Stimulated activated CD4-positive, alpha-beta T cell treated with anti-CD3 and anti-CD28 coated beads, TNF-alpha, amount 100 ng/mL, for 4 hours (primary cell): ENCODE data around the gene SLC38A2.
A peak's percentile ranks its signal among the peaks of the same experiment; 100 is the strongest.

ENCODE experiments used
- DNase-seq, 3 experiments: peaks; one replicate each; pipeline ENCODE4 v3.0.0-alpha.2; 2020; ENCODE audit warnings: low read depth in 3 of 3

The SLC38A2 gene

GRCh38 chr12:46376579-46376978 is 4.0 kb upstream of the SLC38A2 start:
- DNase-seq = no peak

GRCh38 chr12:46374711-46375110 is 2.1 kb upstream of the SLC38A2 start:
- no peak for DNase-seq

GRCh38 chr12:46374310-46374709 is 1.7 kb upstream of the SLC38A2 start:
- no peak for DNase-seq

- no peak for DNase-seq
Observed at GRCh38 chr12:46373301-46374296, 1.0 kb upstream of the SLC38A2 start.

- DNase-seq = peak in 2 of 3 experiments; percentile 28 to 35
Observed at GRCh38 chr12:46371718-46372543, 642 bp downstream of the SLC38A2 start.

GRCh38 chr12:46370792-46371717 is 1.5 kb downstream of the SLC38A2 start:
- peak; percentile 86 to 89 (median 89) for DNase-seq

GRCh38 chr12:46370380-46370734 is 2.2 kb downstream of the SLC38A2 start:
- DNase-seq = no peak

- no peak for DNase-seq
Observed at GRCh38 chr12:46369474-46370379, 2.8 kb downstream of the SLC38A2 start.

- DNase-seq = no peak
Observed at GRCh38 chr12:46369095-46369473, 3.5 kb downstream of the SLC38A2 start.

- no peak for DNase-seq
Observed at GRCh38 chr12:46368684-46369083, 3.9 kb downstream of the SLC38A2 start.

GRCh38 chr12:46368138-46368537 is 4.4 kb downstream of the SLC38A2 start:
- DNase-seq = no peak

GRCh38 chr12:46367351-46368029 is 5.1 kb downstream of the SLC38A2 start:
- DNase-seq = no peak

GRCh38 chr12:46366771-46367170 is 5.8 kb downstream of the SLC38A2 start:
- no peak for DNase-seq

- no peak for DNase-seq
Observed at GRCh38 chr12:46365951-46366379, 6.6 kb downstream of the SLC38A2 start.

GRCh38 chr12:46364777-46365580 is 7.6 kb downstream of the SLC38A2 start:
- DNase-seq = no peak

- DNase-seq = no peak
Observed at GRCh38 chr12:46364300-46364696, 8.3 kb downstream of the SLC38A2 start.

- DNase-seq = no peak
Observed at GRCh38 chr12:46363582-46364299, 8.8 kb downstream of the SLC38A2 start.

- no peak for DNase-seq
Observed at GRCh38 chr12:46362895-46363581, 9.5 kb downstream of the SLC38A2 start.
